GM21717 (cell line): Measurements from ENCODE around the gene MBD2.
A peak's percentile ranks its signal among the peaks of the same experiment; 100 is the strongest.
"Not testable (repeated sequence)": the region's sequence is repeated elsewhere in the genome, so short reads cannot be mapped to it uniquely, and the experiment has no call there.

ENCODE experiments used
- ATAC-seq: cut with Tn5 transposase; IDR thresholded peaks from one replicate; pipeline ENCODE4 v1.9.1; 2021; ENCODE audit warnings: mild to moderate bottlenecking, moderate library complexity; ENCODE audit not compliant: unreplicated experiment

The MBD2 gene

DNA sequence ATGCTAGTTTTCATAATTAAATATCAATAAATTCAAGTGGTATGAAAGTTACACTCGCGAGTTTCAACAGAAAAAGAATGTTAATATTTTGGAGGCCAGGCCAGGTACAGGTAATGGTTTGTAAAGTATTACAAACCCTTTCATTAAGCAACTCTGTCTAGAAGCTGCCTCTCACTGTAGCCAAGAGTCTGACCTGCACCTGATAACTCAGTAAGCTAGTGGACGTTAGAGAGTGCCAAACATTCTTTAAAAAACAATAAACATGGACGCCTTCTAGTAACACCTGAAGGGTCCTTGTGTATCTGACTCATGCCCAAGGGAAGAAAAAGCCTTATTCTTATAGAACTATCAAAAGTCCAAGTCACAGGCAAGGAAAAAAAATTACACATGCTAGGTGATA, 70.2 kb downstream of the MBD2 start:
- no peak for ATAC-seq

DNA sequence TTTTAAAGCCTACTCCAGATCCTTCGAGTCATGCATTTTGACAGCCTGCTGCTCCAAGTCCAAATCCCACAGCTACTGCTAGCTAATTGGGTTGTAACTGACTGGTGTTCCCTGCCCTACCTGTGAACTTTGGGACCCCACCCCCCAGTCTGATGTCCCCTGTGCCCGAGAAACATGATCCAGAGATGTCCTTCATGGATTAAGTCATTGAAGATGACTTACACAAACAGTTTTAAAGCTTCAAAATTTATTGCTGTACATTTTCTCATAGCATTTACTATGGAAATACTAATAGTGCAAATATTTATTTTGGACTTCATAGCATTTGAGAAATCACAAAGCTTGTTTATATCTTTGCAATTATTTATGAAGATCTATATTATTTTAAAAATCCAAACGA, 73.1 kb downstream of the MBD2 start:
- ATAC-seq: no peak

DNA sequence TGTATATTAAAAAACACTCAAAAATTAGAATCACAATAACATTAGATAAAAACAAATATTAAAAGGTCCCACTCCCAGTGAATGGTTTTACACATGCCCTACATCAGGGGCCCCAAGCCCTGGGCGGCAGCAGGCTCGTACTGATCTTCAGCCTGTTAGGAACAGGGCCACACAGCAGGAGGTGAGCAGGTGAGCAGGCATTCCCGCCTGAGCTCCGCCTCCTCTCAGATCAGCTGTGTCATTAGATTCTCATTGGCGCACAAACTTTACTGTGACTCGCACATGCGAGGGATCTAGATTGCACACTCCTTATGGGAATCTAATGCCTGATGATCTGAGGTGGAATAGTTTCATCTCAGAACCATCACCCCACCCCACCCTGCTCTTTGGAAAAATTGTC, 74.2 kb downstream of the MBD2 start:
- no peak for ATAC-seq

DNA sequence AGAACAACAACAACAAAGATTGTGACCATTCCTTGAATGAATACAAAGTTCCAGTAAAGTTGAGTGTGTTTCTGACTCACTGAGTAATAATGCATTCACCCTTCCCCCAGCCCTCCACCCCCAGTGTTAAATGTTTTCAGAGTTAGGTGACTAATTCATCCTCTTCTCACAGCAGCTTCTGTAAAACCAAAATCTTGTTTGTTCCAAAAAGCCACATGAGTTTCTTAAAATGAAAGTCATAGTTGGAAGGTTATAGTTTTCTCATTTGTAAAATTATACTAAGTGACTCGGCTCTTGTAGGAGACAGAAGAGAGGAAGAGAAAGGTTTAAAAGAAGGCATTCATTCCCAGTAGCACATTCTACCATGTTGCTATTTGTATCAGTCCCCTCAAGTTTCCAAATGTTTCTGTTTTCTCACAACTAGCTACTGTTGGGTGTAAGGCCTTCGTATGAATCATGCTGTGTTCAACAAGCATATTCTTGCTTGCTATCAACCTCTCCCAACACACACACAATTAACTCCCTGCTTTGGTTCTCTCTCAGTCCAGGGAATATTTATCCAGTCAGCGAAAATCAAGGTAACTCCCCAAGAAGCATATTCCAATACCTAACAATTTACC, 75.3 kb downstream of the MBD2 start:
- peak; percentile 54 for ATAC-seq

DNA sequence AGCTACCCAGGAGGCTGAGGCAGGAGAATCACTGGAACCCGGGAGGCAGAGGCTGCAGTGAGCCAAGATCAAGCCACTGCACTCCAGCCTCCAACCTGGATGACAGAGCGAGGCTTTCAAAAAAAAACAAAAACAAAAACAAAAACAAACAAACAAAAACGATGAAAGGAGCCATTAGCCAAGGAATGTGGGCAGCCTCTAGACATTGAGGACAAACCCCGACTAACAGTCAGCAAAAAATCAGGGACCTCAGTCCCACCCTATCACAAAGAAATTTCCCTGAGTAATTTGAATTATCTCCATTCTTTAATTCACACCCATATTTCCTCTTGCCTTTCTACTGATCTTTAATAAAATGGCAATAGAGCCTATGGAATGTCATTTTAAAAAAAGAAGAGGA, 75.8 kb downstream of the MBD2 start:
- no peak for ATAC-seq

DNA sequence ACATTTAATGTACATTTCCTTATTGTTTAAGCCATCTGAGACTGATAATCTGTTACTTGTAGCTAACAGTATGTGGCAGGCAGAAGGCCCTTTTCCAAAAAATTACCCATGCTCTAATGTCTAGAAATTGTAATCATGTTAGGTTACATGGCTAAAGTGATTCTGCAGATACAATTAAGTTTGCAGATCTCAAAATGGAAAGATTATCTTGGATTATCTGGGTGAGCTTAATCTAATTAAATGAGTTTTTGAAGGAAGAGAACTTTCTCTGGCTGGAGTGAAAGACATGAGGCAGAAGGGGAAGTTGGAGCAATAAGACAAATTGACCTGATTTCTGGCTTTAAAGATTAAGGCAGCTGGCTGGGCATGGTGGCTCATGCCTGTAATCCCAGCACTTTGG, 76.3 kb downstream of the MBD2 start:
- ATAC-seq: no peak

DNA sequence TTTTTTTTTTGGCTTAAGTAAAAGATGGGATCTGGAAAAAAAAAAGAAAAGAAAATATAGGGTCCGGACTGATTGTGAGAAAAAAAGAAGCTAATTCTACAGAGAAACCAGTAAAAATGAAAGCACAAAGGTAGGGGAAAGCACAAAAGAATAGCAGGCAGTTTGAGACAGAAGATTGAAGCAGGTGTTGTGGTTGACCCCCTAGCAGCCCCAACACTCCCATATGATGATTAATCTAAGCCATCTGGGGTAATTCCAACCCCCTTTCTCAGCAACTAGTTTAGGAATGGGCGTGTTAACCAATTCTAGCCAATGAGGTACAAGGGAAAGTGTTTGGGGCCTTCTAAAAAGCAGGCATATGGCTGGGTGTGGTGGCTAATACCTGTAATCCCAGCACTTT, 77.0 kb downstream of the MBD2 start:
- ATAC-seq: peak; percentile 88

DNA sequence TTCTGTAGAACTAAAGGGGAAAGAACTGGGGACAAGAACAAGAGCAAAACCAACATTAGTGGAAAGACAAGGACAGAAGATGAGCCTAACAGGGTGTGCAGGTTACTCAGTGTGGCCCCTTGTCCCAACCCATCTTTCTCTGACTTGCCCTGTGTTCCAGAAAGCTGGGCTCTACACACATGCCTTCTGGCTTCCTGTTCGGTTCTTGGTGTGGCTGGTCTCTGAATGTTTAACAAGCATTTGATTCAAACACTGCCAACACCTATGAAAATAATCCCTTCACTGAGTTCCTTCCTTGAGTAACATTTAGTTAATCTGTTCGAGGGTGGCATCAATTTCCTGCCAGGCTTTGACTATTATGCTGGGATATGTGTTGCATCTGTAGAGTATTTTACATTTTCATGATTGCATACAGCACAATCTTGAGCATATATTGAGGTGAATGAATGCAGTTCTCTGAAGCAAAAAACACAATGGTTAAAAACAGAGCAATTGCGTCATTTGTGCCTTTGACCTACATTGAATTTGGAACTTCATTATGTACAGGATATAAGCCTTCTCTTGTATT, 83.3 kb downstream of the MBD2 start:
- ATAC-seq: no peak

DNA sequence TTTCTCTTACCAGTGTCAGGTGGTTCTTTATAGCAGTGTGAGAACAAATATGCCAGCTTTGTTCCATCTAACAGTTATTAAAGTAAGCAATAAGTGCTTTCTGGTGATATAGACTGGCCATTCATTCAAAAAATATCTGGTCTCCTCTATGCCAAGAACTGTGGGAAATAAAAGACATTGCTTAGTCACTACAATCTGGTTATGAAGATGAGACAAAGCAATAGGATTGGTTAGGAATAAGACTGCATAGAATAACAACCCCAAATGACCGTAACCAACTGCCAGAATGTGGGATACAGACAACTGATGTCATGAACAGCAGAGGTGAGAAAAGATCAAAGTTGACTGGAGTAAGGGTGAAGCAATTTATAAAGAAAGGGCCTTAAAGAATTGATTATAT, 83.8 kb downstream of the MBD2 start:
- no peak for ATAC-seq

DNA sequence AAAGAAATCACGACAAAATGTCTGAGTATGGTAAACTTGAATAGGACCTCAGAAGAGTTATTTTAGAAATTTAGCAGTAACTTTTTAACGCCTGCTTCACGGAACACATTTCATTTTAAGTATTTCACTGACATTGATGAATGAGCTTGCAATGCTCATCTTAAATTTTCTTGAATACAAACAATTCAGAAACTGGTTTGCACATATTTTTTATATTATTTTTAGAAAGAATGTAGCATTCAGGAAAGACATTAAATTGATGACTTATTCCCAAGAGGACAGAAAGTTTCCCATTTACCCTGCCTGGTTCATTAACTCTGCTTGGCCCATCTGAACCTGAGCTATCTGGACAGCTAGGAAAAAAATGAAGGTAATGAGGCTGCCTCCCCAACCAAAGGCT, 89.3 kb downstream of the MBD2 start:
- no peak for ATAC-seq

DNA sequence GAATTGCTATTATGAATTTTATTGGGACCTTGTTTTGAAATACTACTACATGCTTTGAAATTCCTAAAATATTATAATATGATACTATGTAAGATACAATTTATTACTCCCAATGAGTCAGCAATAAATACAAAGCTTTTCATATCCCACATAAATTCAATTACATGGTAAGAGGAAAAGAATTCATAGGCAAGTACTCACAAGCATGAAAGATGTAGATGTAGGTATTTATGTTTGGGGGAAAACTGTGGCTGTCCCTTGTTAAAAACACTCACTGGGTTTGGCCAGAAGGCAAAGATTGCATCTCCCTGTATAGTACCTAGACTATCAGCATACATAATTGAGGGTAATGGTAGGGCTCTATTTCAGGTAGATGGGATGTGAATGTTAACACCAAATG, 90.4 kb downstream of the MBD2 start:
- ATAC-seq: no peak

DNA sequence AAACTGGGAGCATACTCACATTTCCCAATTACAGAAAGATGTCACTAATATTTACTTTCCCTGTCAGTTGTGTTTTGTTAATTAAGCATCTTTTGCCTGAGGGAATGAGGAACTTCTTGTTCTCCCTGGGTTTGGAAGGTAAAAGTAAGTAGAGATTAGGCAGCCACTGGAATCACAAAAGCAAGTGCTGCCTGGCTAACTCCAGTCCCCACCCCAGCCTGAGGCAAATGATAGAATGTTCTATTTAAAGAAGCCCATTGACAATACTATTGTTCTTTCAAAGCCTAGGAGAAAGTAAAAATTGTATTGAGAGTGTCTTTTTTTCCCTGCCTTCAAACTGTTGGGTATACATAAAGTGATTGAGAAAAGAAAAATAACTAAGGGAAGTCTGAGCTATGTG, 93.8 kb downstream of the MBD2 start:
- ATAC-seq: no peak

DNA sequence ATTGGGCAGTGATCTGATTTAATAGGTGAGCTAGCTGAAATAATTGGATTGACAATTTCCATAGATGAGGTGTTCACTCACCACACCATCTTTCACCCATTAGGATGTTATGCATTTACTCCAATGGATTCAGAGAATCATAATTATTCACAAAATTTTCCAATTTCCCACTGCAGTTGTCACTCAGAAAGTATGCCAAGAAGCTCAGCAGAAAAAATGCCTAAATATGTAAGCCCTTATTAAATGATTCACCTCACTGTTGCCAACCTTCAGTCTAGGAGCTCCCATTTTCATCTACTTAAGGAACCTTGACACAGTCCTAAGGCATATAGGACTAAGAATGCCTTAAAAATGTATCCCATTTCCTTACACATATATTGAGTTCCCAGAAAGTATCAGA, 94.3 kb downstream of the MBD2 start:
- ATAC-seq: no peak

DNA sequence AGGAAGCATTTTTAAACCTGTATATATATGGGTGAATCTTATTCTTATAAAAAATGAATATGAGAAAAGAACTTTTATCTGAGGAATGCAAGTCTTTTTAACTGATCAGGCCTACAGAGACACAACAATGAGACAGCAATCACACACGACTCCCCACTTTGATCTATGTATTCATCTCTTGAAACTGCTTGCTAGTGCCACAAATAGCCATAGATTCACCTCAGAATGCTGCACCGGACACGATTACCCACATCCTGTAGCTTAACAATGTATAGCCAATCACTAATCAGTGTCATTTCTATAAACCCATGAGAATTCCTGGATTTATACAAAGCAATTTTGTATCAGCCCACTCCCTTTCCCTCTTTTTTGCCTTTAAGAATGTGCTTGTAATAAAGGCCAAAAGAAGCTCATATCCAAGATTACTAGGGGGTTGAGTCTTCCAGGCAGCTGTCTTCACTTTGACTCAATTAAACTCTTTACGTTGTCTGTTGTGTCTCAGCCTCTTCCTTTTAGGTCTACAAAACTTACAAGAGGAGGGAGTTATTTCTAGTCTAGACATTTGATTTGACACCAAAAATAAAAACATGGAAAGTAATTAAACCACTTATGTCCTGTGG, 94.9 kb downstream of the MBD2 start:
- ATAC-seq: no peak

DNA sequence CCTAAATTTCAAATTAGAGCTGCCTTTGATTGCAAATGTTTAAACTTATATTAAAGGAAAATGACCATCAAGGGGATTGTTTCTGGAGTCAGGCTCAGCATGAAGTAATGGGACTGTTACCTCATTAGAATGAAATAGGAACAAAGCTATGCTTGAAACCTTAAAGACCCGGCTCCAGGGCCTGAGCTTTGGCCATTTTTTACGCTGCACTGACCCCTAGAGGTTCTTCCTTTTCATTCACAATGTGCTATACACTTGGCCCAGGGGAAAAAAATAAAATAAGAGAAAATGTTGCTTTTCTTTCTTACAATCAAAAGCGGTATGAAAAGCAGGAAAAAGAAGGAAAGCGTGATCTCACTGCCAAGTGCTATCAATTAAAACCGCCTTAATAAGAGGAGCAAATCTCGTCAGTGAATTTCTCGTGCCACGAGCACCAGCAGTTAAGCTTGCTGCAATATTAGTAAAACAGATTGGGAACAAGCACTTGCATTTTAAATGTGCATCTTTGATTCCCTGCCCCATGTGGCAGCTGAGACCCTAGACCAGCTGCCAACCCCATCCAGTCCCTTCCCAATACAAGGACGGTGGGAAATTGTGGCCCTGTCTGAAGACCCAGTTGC, 96.6 kb downstream of the MBD2 start:
- ATAC-seq: peak; percentile 76

DNA sequence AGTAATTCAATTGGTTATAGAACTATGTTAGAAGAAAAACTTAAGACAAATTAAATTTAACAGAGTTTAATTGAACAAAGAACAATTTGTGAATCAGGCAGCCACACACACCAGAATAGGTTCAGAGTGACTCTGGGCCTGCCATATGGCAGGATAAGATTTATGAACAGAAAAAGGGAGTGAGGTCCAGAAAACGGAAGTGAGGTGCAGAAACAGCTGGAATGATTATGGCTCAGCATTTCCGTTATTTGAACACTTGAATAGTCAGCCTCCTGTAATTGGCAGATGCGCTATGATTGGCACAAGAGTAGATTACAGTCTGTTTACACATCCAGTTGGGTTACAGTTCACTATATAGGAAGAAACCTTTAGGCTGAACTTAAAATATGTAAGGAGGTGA, 99.0 kb downstream of the MBD2 start:
- ATAC-seq: no peak

DNA sequence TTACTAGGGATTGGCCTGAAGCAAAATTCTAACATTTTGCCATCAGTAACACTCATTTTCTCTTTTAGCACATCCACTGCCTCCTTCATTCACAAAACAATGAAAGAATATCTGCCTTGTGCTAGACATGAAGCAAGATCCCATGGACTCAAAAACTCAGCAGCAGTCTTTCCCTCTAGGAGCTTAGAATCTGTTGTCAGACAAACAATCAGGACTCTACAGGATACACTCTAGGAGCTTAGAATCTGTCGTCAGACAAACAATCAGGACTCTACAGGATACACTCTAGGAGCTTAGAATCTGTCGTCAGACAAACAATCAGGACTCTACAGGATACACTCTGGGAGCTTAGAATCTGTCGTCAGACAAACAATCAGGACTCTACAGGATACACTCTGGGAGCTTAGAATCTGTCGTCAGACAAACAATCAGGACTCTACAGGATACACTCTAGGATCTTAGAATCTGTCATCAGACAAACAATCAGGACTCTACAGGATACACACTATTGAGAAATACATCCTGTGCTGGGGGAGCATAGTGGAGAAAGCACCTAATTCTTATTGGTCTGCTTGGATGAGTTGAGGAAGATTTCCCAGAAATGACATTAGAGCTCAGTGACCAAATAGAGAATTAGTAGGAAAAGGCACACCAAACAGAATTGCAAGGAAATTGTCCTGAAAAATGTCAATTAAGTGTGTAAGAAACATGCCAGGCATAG, 100.6 kb downstream of the MBD2 start:
- not testable (repeated sequence) for ATAC-seq

DNA sequence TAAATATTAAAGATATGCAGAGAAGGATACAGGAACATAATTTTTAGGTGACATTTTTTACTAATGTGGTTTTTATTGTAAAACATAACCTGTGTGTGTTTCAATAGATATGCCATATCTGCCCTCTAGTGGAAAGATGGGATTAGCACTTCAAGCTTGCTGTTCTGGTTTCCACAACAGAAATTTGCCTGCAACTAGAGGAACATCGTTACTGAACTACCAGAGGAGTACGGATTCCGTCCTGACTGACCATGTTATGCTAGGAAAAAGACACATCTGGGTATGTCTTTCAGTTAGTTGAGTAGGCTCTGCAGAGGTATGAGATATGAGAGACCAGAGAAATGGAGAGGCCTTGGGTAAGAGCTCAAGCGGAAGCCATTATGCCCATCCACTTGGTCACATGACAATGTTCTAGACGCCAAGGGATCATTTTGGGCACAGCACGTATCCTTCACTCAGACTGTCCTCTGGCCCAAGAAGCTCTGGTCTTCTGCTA, 104.9 kb downstream of the MBD2 start:
- peak; percentile 82 for ATAC-seq

DNA sequence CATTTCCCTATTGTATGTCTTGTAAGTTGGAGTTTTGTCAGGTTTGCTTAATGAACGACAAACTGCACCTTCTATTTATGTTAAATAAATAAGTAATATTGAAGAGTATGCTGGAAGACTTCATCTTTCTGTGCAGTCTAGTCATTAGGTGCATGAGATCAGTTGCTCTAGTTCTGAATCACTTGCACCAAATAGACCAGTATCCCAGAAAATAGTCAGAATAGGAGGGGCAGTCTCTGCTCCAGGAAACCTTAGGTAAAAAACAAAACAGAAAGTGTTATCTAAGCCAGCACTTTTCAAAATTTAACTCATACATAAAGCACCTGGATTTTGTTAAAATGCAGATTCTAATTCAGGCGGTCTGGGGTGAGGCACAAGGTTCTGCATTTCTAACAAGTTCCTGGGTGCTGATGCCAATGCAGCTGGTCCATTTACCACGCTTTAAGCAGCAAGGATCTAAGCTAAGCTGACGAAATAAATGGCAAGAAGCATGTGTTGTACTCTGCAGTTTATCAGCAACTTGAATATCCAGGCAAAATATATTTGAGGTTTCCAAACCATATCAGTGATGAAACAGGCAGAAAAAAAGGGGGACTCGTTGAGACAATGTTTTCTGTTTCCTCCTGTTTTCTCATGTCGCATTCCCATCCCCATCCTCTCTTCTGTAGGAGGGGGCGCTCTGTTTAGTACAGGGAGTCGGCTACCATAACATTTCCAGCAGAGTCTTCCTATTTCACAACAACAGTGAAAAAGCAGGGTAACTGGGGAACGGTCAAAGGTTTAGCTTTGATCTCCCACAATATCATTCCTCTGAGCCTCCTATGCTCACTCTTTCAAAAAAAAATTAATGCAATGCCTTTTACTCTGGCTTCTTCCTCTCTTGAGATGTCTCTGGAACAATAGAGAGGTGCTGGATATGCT, 106.4 kb downstream of the MBD2 start:
- no peak for ATAC-seq

DNA sequence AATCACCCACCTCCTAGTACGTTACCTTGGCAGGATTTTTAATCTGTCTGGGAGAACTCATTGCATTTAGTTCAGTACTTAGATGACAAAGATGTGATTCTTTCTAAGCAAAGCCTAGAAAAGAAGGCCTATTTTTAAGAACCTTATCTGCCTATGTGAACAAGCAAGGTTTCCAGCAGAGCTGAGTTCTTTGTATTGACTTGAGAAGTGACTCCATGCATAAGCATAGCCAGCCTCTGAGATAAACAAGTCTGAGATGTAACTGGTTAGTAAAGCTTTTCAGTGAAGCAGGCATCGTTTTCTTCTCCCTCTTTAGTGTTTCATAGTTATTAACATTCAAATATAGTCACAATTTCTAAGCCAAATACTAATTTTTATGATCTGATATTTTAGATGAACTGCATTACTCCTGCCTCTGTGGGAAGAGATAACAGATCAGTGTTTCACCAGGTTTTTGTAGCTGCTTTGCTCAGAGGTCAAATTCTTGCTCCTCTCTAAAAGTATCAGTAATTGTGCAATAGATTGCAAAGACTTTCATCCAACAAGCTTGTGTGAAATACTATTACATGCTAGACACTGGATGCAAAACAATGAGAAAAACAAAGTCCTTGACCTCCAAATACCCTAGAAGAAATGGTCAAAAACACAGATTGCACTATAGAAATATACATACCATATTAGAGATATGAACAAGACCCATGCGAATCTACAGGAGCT, 107.8 kb downstream of the MBD2 start:
- no peak for ATAC-seq
